Neutrophil (primary cell): ENCODE measurements around the gene RNF130.
A peak's percentile ranks its signal among the peaks of the same experiment; 100 is the strongest.

Experiments used
- H3K27ac ChIP-seq: fragments of 200-600 bp; sonication (generic); 2 replicates; pipeline ENCODE4 v1.5.1; 2016; ENCODE audit warnings: mild to moderate bottlenecking, moderate library complexity
- H3K27me3 ChIP-seq: fragments of 200-600 bp; sonication (generic); 2 replicates; pipeline ENCODE4 v1.6.0; 2016; ENCODE audit warnings: mild to moderate bottlenecking
- H3K36me3 ChIP-seq: fragments of 200-600 bp; sonication (generic); 2 replicates; pipeline ENCODE4 v1.5.1; 2017
- H3K4me1 ChIP-seq, 2 experiments: fragments of 200-600 bp in 1 of 2; sonication (generic) in 1 of 2; 1 replicate in 1 of 2; 2 replicates in 1 of 2; pipeline versions ENCODE4 v1.5.1 to v1.6.1; 2013 to 2016; ENCODE audit warnings: low read depth in 1 of 2, low read length in 1 of 2, mild to moderate bottlenecking in 1 of 2, moderate library complexity in 1 of 2; ENCODE audit not compliant: control insufficient read depth in 1 of 2, insufficient read depth in 1 of 2
- H3K4me3 ChIP-seq, 2 experiments: fragments of 200-600 bp in 1 of 2; sonication (generic) in 1 of 2; 1 replicate in 1 of 2; 2 replicates in 1 of 2; pipeline ENCODE4 v1.5.1; 2013 to 2016; ENCODE audit warnings: low read depth in 1 of 2, low read length in 1 of 2, mild to moderate bottlenecking in 1 of 2, moderate library complexity in 1 of 2
- H3K9me3 ChIP-seq: fragments of 200-600 bp; sonication (generic); 2 replicates; pipeline ENCODE4 v1.5.1; 2016
- TF ChIP-seq, protein P1 (sequence below): fragments of 200-600 bp; sonication (generic); IDR thresholded peaks from 2 replicates; pipeline ENCODE4 v1.5.1; 2016; ENCODE audit warnings: antibody characterized with exemption

The RNF130 gene

DNA sequence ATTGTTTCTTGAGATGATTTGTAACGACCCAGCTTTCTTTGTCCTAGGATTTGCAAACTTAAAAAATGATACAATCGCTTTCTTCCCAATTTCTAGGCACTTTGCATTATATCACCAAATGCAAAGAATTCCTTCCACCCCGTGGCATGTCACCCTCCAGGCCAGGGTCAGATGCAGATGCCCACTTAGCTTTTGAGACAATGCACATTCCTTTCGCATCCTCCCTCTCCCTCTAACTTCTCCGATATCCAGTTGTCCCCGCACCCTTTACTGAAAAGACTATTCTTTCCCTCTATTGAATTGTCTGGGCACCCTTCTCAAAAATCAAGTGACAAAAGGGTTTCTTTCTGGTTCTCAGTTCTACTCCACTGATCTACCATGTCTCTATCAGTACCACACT is 17.3 kb downstream of the RNF130 start:
- Histone ChIP-seq H3K4me1 (peaks cover 12 to 32% of the 10 kb centered on the region in 2 experiments), H3K9me3 (no peaks in the 10 kb centered on the region), H3K4me3 (no peak overlapping the region), H3K27me3 (no peaks in the 10 kb centered on the region), H3K36me3 (peaks cover 6% of the 10 kb centered on the region), H3K27ac (no peak overlapping the region)
- TF ChIP-seq, protein P1, sequence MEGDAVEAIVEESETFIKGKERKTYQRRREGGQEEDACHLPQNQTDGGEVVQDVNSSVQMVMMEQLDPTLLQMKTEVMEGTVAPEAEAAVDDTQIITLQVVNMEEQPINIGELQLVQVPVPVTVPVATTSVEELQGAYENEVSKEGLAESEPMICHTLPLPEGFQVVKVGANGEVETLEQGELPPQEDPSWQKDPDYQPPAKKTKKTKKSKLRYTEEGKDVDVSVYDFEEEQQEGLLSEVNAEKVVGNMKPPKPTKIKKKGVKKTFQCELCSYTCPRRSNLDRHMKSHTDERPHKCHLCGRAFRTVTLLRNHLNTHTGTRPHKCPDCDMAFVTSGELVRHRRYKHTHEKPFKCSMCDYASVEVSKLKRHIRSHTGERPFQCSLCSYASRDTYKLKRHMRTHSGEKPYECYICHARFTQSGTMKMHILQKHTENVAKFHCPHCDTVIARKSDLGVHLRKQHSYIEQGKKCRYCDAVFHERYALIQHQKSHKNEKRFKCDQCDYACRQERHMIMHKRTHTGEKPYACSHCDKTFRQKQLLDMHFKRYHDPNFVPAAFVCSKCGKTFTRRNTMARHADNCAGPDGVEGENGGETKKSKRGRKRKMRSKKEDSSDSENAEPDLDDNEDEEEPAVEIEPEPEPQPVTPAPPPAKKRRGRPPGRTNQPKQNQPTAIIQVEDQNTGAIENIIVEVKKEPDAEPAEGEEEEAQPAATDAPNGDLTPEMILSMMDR: no peak

DNA sequence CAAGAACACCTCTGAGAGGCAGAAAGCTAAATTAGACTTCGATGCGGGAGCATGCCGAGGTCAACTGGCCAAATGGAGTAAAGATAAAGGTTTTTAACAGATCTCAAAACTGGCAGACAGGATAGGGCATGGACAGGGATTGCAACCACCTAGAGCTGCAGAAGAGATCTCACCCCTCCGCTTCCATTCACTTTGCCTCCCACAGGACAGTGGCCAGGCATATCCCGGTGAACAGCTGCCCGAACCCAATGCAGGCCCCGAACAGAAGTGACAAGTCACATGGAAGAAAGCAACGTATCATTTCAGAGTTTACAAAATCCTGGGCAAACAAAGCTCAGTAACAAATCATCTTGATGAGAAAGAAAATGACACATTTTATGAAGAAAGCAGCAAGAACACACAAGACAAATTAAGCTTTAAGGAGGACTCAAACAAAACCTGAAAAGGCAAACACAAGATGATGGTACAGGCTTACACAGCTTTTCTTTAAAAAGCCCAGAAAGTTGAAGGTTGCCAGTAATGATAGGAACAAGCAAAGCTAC is 18.4 kb downstream of the RNF130 start:
- Histone ChIP-seq H3K9me3 (no peaks in the 10 kb centered on the region), H3K27ac (no peak overlapping the region), H3K27me3 (no peaks in the 10 kb centered on the region), H3K4me3 (no peak overlapping the region), H3K36me3 (peaks cover 4% of the 10 kb centered on the region), H3K4me1 (peaks cover 8 to 24% of the 10 kb centered on the region in 2 experiments)
- TF ChIP-seq, protein P1: no peak

DNA sequence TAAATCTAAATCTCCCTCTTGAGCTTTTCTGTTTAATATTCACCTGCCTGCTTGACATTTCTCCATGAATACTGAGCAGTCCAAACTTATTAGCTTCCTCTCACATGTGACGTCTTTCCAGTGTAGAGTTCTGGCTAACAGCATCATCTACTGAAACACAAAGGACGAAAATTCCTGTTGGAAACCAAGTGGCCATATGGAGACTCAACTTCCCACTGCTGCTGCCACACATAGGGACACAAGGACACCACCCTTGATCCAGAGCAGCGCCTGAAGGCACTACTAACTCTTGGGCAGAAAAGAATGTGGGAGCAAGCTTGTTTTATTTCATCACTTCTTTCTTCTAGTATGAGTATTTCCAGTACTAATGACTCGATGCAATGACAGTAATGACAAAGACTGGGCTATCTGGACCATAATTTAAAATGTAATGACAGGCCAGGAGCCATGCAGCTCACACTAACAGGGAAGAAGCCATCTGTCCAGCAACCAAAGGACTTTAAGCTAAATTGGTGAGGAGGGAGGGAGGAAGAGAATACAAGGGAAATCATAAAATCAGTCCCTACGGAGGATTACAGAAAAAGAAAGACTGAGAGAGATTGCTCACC is 19.2 kb downstream of the RNF130 start:
- TF ChIP-seq, protein P1: no peak
- Histone ChIP-seq H3K27me3 (no peaks in the 10 kb centered on the region), H3K9me3 (no peaks in the 10 kb centered on the region), H3K4me1 (peaks cover 8 to 23% of the 10 kb centered on the region in 2 experiments), H3K27ac (no peak overlapping the region), H3K36me3 (no peaks in the 10 kb centered on the region), H3K4me3 (no peak overlapping the region)

DNA sequence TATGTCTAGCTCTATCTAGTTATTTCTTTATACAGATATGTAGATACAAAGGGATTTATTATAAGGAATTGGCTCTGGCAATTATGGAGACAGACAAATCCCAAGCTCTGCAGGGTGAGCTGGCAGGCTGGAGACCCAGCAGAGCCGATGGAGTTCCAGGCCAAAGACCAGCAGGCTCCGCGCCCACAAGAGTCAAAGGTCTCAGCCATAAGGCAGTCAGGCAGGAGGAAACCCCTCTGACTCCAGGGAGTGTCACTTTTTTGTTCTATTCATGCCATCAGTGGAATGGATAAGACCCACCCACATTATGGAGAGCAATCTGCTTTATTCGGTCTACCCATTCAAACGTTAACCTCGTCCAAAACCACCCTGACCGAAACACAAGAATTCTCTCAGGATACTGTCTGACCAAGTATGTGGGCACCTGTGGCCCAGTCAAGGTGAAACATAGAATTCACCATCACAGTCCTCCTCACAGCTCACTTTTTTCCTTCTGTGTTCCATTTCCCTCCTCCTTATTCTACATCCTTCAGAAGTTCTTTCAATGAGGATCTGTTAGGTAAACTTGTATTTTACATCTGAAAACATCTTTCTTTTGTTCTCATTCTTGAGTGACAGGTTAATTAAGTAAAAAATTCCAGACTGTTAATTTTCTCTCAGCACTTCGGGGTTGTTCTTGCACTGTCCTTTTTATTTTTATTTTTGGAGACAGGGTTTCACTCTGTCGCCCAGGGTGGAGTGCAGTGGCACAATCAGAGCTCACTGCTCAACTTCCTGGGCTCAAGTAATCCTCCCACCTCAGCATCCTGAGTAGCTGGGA is 21.2 kb downstream of the RNF130 start:
- TF ChIP-seq, protein P1: no peak
- Histone ChIP-seq H3K27ac (peak overlapping the region; percentile 18), H3K9me3 (no peaks in the 10 kb centered on the region), H3K4me1 (peaks cover 8 to 23% of the 10 kb centered on the region in 2 experiments), H3K4me3 (no peak overlapping the region), H3K27me3 (no peaks in the 10 kb centered on the region), H3K36me3 (peaks cover 9% of the 10 kb centered on the region)

DNA sequence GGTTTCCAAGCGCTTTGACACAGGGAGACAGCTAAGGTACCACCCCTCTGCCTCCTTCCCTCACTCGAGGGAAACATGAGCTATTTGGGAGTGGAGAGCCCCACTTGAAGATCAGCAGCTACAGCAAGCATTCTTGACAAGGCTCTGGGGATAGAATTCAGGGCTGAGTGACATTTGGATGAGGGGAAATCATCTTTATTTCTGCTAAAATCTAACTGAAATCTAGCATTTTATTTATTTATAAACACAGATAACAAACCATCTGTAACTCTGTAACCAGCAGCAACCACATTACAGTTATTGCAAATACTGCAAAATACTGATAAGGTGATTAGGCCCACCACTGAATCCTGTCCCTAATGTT is 22.4 kb downstream of the RNF130 start:
- peak overlapping the region; percentile 35 for H3K27ac ChIP-seq
- H3K4me3 ChIP-seq: no peak overlapping the region
- TF ChIP-seq, protein P1: no peak
- peaks cover 8 to 23% of the 10 kb centered on the region in 2 experiments for H3K4me1 ChIP-seq
- H3K27me3 ChIP-seq: no peaks in the 10 kb centered on the region
- H3K9me3 ChIP-seq: no peaks in the 10 kb centered on the region
- peaks cover 9% of the 10 kb centered on the region for H3K36me3 ChIP-seq
